PC-3 (cell line): Measurements from ENCODE around the gene ALG9. TPM values are rescaled to one million over a fixed set of nuclear protein-coding genes. Genes with fewer than 3 reads are reported as not detected.

Experiments used
- ATAC-seq: fragments of 200-7000 bp; cut with Tn5 transposase; 2 replicates; pipeline ENCODE4 v1.9.1; 2020; ENCODE audit warnings: mild to moderate bottlenecking, moderate library complexity
- BruUV-seq: library from RNA; stranded (reverse); fragments of 400-500 nt; replicated peaks from 2 replicates; lab custom pipeline; 2021; lab: Mats Ljungman, UMichigan
- CTCF ChIA-PET: fragments of 300-600 bp; sonication (Branson Sonifier 250); formaldehyde crosslinking; loops from one replicate; lab custom pipeline; 2022; ENCODE audit warnings: antibody characterized with exemption; lab: Charles Lee
- POLR2A ChIA-PET: fragments of 300-600 bp; sonication (Branson Sonifier 250); formaldehyde crosslinking; loops from one replicate; lab custom pipeline; 2022; ENCODE audit warnings: antibody characterized with exemption; ENCODE audit not compliant: unreplicated experiment; lab: Charles Lee
- DNase-seq: peaks from one replicate; pipeline ENCODE4 v3.0.0-alpha.2; 2015
- H2AFZ ChIP-seq: fragments of 300-600 bp; sonication (generic); 2 replicates; pipeline ENCODE4 v1.6.0; 2016; ENCODE audit warnings: antibody characterized with exemption, low read length
- H3F3A ChIP-seq: fragments of 300-600 bp; sonication (generic); one replicate; pipeline ENCODE4 v1.6.0; 2017; ENCODE audit warnings: antibody characterized with exemption, low read length, control low read depth, mild to moderate bottlenecking; ENCODE audit not compliant: unreplicated experiment
- H3K27ac ChIP-seq: fragments of 300-600 bp; sonication (generic); 2 replicates; pipeline ENCODE4 v1.5.1; 2016; ENCODE audit warnings: mild to moderate bottlenecking, low read length
- H3K27me3 ChIP-seq: fragments of 300-600 bp; sonication (generic); 2 replicates; pipeline ENCODE4 v1.6.1; 2016; ENCODE audit warnings: low read length, mixed read lengths
- H3K36me3 ChIP-seq: fragments of 300-600 bp; sonication (generic); 2 replicates; pipeline ENCODE4 v1.6.1; 2016; ENCODE audit warnings: low read depth, mixed run types, low read length, mixed read lengths
- H3K4me1 ChIP-seq: fragments of 300-600 bp; sonication (generic); 2 replicates; pipeline ENCODE4 v1.5.1; 2016; ENCODE audit warnings: low read length; ENCODE audit not compliant: insufficient read depth
- H3K4me2 ChIP-seq: fragments of 300-600 bp; sonication (generic); 2 replicates; pipeline ENCODE4 v1.6.0; 2016; ENCODE audit warnings: low read length
- H3K4me3 ChIP-seq: fragments of 300-600 bp; sonication (generic); 2 replicates; pipeline ENCODE4 v1.5.1; 2016; ENCODE audit warnings: mild to moderate bottlenecking, low read length, mixed read lengths
- H3K79me2 ChIP-seq: fragments of 300-600 bp; sonication (generic); 2 replicates; pipeline ENCODE4 v1.6.1; 2017; ENCODE audit warnings: low read length, mixed read lengths
- H3K9ac ChIP-seq: fragments of 300-600 bp; sonication (generic); 2 replicates; pipeline ENCODE4 v1.6.0; 2016; ENCODE audit warnings: mild to moderate bottlenecking, low read length
- H3K9me2 ChIP-seq: fragments of 300-600 bp; sonication (generic); replicated peaks from 2 replicates; pipeline ENCODE4 v1.6.1; 2016; ENCODE audit warnings: mixed run types, low read length, mixed read lengths
- H3K9me3 ChIP-seq: fragments of 300-600 bp; sonication (generic); 2 replicates; pipeline ENCODE4 v1.6.1; 2016; ENCODE audit warnings: low read length, mixed read lengths
- H4K20me1 ChIP-seq: fragments of 300-600 bp; sonication (generic); 2 replicates; pipeline ENCODE4 v1.6.1; 2016; ENCODE audit warnings: low read length, mixed read lengths
- EZH2 ChIP-seq: fragments of 300-600 bp; sonication (generic); IDR thresholded peaks from one replicate; pipeline ENCODE4 v1.6.1; 2017; ENCODE audit warnings: antibody characterized with exemption, mild to moderate bottlenecking, low read length; ENCODE audit not compliant: unreplicated experiment
- EZH2phosphoT487 ChIP-seq: fragments of 300-600 bp; sonication (generic); IDR thresholded peaks from 2 replicates; pipeline ENCODE4 v1.6.1; 2018; ENCODE audit warnings: mild to moderate bottlenecking, antibody characterized with exemption, low read length, borderline replicate concordance
- intact Hi-C: fragments of 100-400 bp; cut with micrococcal nuclease; formaldehyde crosslinking; loops from 2 replicates; pipeline ENCODE4 v1.9.0; 2023
- total RNA-seq: library from RNA; depleted of rRNA; stranded (reverse); fragments of >200 nt; gene quantifications from 2 replicates; pipeline ENCODE4 v1.2.3, GENCODE V29; 2014
- TF ChIP-seq, protein P1 (sequence below): fragments of 300-600 bp; sonication (generic); conservative IDR thresholded peaks from 2 replicates; pipeline ENCODE4 v1.5.1; 2017; ENCODE audit warnings: antibody characterized with exemption, low read depth, mild to moderate bottlenecking, low read length

ALG9 gene
- total RNA-seq, 1 experiment from 2014 or later, result 34.3 TPM

DNA sequence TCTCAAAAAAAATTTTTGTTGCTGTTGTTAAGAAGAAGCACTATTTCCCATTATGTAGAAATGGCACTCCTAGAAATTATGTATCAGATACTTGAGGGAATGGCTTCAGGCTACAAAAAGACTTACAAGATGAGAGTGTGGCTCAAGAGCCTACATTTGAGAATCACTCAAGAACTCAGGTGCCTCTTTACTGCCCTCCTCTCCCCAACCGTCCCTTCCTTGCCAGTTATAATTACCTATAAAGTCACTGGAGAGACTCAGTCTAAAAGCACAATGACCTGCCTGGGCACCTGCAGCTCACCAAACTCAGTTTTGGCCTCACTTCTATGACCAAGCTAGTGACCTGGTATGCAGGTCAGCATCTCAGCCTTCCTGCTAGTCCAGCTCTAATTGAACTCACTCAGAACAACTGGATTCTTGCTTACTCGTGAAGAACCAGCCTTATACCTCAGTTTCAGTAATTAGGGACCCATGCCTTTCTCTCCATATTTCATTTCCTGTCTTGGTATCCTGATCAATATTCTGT lies 63.3 kb downstream of the ALG9 start:
- Histone ChIP-seq H3K4me1 (no peaks in the 10 kb centered on the region), H4K20me1 (no peaks in the 10 kb centered on the region), H3K79me2 (no peaks in the 10 kb centered on the region), H3K27ac (no peak overlapping the region), H3K36me3 (peaks cover 9% of the 10 kb centered on the region; the same call in 1 of the 2 replicates), H3K4me3 (no peak overlapping the region), H3F3A (no peaks in the 10 kb centered on the region), H2AFZ (no peak overlapping the region), H3K9me3 (no peaks in the 10 kb centered on the region), H3K4me2 (no peak overlapping the region), H3K9ac (no peak overlapping the region), H3K27me3 (no peaks in the 10 kb centered on the region), H3K9me2 (no peaks in the 10 kb centered on the region)
- no TSS peak for BruUV-seq
- ATAC-seq (no peak), DNase-seq (no peak)
- TF ChIP-seq EZH2phosphoT487 (no peak), EZH2 (no peak)
- TF ChIP-seq, protein P1, sequence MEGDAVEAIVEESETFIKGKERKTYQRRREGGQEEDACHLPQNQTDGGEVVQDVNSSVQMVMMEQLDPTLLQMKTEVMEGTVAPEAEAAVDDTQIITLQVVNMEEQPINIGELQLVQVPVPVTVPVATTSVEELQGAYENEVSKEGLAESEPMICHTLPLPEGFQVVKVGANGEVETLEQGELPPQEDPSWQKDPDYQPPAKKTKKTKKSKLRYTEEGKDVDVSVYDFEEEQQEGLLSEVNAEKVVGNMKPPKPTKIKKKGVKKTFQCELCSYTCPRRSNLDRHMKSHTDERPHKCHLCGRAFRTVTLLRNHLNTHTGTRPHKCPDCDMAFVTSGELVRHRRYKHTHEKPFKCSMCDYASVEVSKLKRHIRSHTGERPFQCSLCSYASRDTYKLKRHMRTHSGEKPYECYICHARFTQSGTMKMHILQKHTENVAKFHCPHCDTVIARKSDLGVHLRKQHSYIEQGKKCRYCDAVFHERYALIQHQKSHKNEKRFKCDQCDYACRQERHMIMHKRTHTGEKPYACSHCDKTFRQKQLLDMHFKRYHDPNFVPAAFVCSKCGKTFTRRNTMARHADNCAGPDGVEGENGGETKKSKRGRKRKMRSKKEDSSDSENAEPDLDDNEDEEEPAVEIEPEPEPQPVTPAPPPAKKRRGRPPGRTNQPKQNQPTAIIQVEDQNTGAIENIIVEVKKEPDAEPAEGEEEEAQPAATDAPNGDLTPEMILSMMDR, result no peak
- ChIA-PET POLR2A (no interaction called here), CTCF (no interaction called here)
- intact Hi-C loops, result no loop called here

DNA sequence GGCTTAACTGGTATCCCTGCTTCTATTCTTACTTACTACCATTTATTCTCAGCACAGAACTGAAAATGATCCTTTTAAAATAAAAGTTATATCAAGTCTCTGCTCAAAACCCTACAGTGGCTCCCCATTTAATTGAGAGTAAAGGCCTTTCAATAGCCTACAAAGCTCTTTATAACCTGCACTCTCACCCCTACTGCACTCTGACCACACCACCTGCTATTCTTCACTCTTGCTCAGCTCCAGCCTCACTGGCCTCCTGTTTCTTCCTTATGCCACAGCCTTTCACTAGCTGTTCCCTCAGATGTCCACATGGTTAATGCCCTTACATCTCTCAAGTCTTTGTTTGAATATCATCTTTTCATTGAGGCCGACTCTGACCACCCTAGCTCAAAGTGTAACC lies 64.3 kb downstream of the ALG9 start:
- TF ChIP-seq EZH2phosphoT487 (no peak), EZH2 (no peak)
- TF ChIP-seq, protein P1, result no peak
- Histone ChIP-seq H3K4me2 (no peak overlapping the region), H3K36me3 (peaks cover 9% of the 10 kb centered on the region; the same call in 1 of the 2 replicates), H2AFZ (no peak overlapping the region), H3K9ac (no peak overlapping the region), H3K27ac (no peak overlapping the region), H3K4me3 (no peak overlapping the region), H3F3A (no peaks in the 10 kb centered on the region), H3K9me3 (no peaks in the 10 kb centered on the region), H4K20me1 (no peaks in the 10 kb centered on the region), H3K4me1 (no peaks in the 10 kb centered on the region), H3K27me3 (no peaks in the 10 kb centered on the region), H3K79me2 (no peaks in the 10 kb centered on the region), H3K9me2 (no peaks in the 10 kb centered on the region)
- POLR2A ChIA-PET, result no interaction called here
- no TSS peak for BruUV-seq
- intact Hi-C loops, result no loop called here
- DNase-seq (no peak), ATAC-seq (no peak)
- CTCF ChIA-PET, result no interaction called here

DNA sequence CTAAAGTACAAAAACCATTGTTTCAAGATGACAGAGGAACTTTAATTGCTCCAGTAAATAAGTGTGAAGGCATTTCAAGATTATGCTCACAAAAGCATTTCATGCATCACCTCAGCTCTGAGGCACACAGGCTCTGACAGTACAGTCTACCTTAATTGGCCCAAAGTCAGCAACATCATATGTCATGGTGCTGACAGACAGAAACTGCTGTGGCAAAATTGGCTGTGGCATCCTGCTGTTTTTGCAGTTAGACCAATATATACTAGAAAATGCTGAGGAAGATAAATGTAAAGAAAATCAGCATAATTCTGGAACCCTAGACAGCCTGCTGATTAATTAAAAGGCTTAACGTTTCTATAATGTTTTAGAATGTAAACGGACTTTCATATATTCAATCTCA lies 70.2 kb downstream of the ALG9 start:
- no peak overlapping the region for H3K4me2 ChIP-seq
- H3K9ac ChIP-seq, result no peak overlapping the region
- ChIA-PET CTCF (no interaction called here), POLR2A (no interaction called here)
- no peaks in the 10 kb centered on the region for H3K9me3 ChIP-seq
- no peaks in the 10 kb centered on the region for H4K20me1 ChIP-seq
- BruUV-seq, result no TSS peak
- DNase-seq (no peak), ATAC-seq (no peak)
- no peak overlapping the region for H3K4me3 ChIP-seq
- H3K36me3 ChIP-seq, result peaks cover 6% of the 10 kb centered on the region; the same call in 1 of the 2 replicates
- peaks cover 6% of the 10 kb centered on the region for H3F3A ChIP-seq
- no peaks in the 10 kb centered on the region for H3K79me2 ChIP-seq
- intact Hi-C loops, result no loop called here
- TF ChIP-seq, protein P1, result no peak
- TF ChIP-seq EZH2phosphoT487, result no peak
- no peak for TF ChIP-seq EZH2
- H3K27me3 ChIP-seq, result no peaks in the 10 kb centered on the region
- peaks cover 4% of the 10 kb centered on the region for H3K4me1 ChIP-seq
- H3K9me2 ChIP-seq, result no peaks in the 10 kb centered on the region
- no peak overlapping the region for H2AFZ ChIP-seq
- no peak overlapping the region for H3K27ac ChIP-seq
